NCI-H1436 treated with DMSO at 0.1 percent for 48 hours (cell line): Measurements from ENCODE around the gene MTERF4.

ENCODE experiments used
- DNase-seq: peaks from one replicate; lab custom pipeline; 2025; lab: John Stamatoyannopoulos, UW

Gene MTERF4

GRCh38 chr2:241088376-241088775 lies 13.7 kb downstream of the MTERF4 start:
- DNase-seq = no peak

GRCh38 chr2:241087420-241088268 lies 14.4 kb downstream of the MTERF4 start:
- DNase-seq = no peak

GRCh38 chr2:241084856-241085444 lies 17.1 kb downstream of the MTERF4 start:
- no peak for DNase-seq

GRCh38 chr2:241083091-241083415 lies 19.0 kb downstream of the MTERF4 start:
- no peak for DNase-seq

- DNase-seq = no peak
These were observed 19.6 kb downstream of the MTERF4 start for GRCh38 chr2:241082341-241083090.

- no peak for DNase-seq
These were observed 20.3 kb downstream of the MTERF4 start for GRCh38 chr2:241081643-241082340.

- no peak for DNase-seq
These were observed 20.9 kb downstream of the MTERF4 start for GRCh38 chr2:241081190-241081642.

- DNase-seq = no peak
These were observed 21.5 kb downstream of the MTERF4 start for GRCh38 chr2:241080405-241081189.

GRCh38 chr2:241074901-241075540 lies 27.1 kb downstream of the MTERF4 start:
- no peak for DNase-seq

GRCh38 chr2:241074065-241074818 lies 27.8 kb downstream of the MTERF4 start:
- DNase-seq = no peak

GRCh38 chr2:241073166-241074064 lies 28.7 kb downstream of the MTERF4 start:
- DNase-seq = no peak

- no peak for DNase-seq
These were observed 29.4 kb downstream of the MTERF4 start for GRCh38 chr2:241072553-241073165.

GRCh38 chr2:241072151-241072550 lies 29.9 kb downstream of the MTERF4 start:
- DNase-seq = no peak

GRCh38 chr2:241071677-241072111 lies 30.4 kb downstream of the MTERF4 start:
- DNase-seq = no peak

- no peak for DNase-seq
These were observed 31.0 kb downstream of the MTERF4 start for GRCh38 chr2:241070811-241071676.

- no peak for DNase-seq
These were observed 31.7 kb downstream of the MTERF4 start for GRCh38 chr2:241070361-241070760.

- no peak for DNase-seq
These were observed 32.2 kb downstream of the MTERF4 start for GRCh38 chr2:241069821-241070281.
